Measurements from ENCODE around the gene NUDT15. TPM values are rescaled to one million over a fixed set of nuclear protein-coding genes. Genes with fewer than 3 reads are reported as not detected.

The NUDT15 gene
- polyA plus RNA-seq, 1 donor from 2014 or later = 23.0 TPM

- Histone ChIP-seq H3K9me2 (ENCODE audit: insufficient read depth, low read length) (no peaks in the 10 kb centered on the region), H3F3A (ENCODE audit: insufficient read depth, low read length, poor library complexity, severe bottlenecking) (no peaks in the 10 kb centered on the region), H3K79me2 (replicated peaks; ENCODE audit: insufficient read depth, low read length) (peaks cover 64% of the 10 kb centered on the region), H3K27ac (ENCODE audit: low read length) (no peak overlapping the region), H3K27me3 (ENCODE audit: insufficient read depth, low read depth, low read length) (no peaks in the 10 kb centered on the region), H4K20me1 (ENCODE audit: insufficient read depth) (no peaks in the 10 kb centered on the region), H3K4me2 (ENCODE audit: low read length) (no peak overlapping the region), H3K9ac (ENCODE audit: low read length) (no peak overlapping the region), H3K9me3 (ENCODE audit: low read length) (no peaks in the 10 kb centered on the region), H3K36me3 (ENCODE audit: insufficient read depth, low read length) (no peaks in the 10 kb centered on the region), H3K4me3 (ENCODE audit: low read length) (no peak overlapping the region), H2AFZ (ENCODE audit: low read depth, low read length) (no peak overlapping the region)
- TF ChIP-seq EZH2 (IDR thresholded peaks at IDR 0.05; ENCODE audit: borderline replicate concordance, insufficient read depth, low read length, poor library complexity, severe bottlenecking) = no peak
- TF ChIP-seq REST (IDR thresholded peaks at IDR 0.05; ENCODE audit: borderline replicate concordance) = no peak
- TF ChIP-seq TAF1 (IDR thresholded peaks at IDR 0.05; ENCODE audit: low read depth) = no peak
- TF ChIP-seq MXI1 (conservative IDR thresholded peaks at IDR 0.05; ENCODE audit: poor library complexity, severe bottlenecking) = no peak
Observed at GRCh38 chr13:47997384-47997783, 40.1 kb upstream of the NUDT15 start.

- peaks cover 54% of the 10 kb centered on the region for H3K79me2 ChIP-seq (replicated peaks; ENCODE audit: insufficient read depth, low read length)
- peak overlapping the region; percentile 98 for H3K4me3 ChIP-seq (ENCODE audit: low read length)
- no peaks in the 10 kb centered on the region for H3K36me3 ChIP-seq (ENCODE audit: insufficient read depth, low read length)
- no peaks in the 10 kb centered on the region for H3K27me3 ChIP-seq (ENCODE audit: insufficient read depth, low read depth, low read length)
- H3K9me3 ChIP-seq (ENCODE audit: low read length) = no peaks in the 10 kb centered on the region
- TF ChIP-seq RAD21 (conservative IDR thresholded peaks at IDR 0.05) (no peak), MXI1 (conservative IDR thresholded peaks at IDR 0.05; ENCODE audit: poor library complexity, severe bottlenecking) (no peak), TAF1 (IDR thresholded peaks at IDR 0.05; ENCODE audit: low read depth) (no peak), EP300 (conservative IDR thresholded peaks at IDR 0.05; ENCODE audit: poor library complexity, severe bottlenecking) (no peak), SMC3 (conservative IDR thresholded peaks at IDR 0.05; ENCODE audit: poor library complexity) (no peak), REST (IDR thresholded peaks at IDR 0.05; ENCODE audit: borderline replicate concordance) (no peak), CTCF (IDR thresholded peaks at IDR 0.05; ENCODE audit: poor library complexity, severe bottlenecking) (no peak), POLR2AphosphoS5 (IDR thresholded peaks at IDR 0.05) (no peak), EZH2 (IDR thresholded peaks at IDR 0.05; ENCODE audit: borderline replicate concordance, insufficient read depth, low read length, poor library complexity, severe bottlenecking) (no peak)
- peak overlapping the region; percentile 94 for H3K4me2 ChIP-seq (ENCODE audit: low read length)
- H4K20me1 ChIP-seq (ENCODE audit: insufficient read depth) = no peaks in the 10 kb centered on the region
- H3K9ac ChIP-seq (ENCODE audit: low read length) = peak overlapping the region; percentile 88
- H3K27ac ChIP-seq (ENCODE audit: low read length) = no peak overlapping the region
- H3K9me2 ChIP-seq (ENCODE audit: insufficient read depth, low read length) = no peaks in the 10 kb centered on the region
- no peak overlapping the region for H2AFZ ChIP-seq (ENCODE audit: low read depth, low read length)
- no peaks in the 10 kb centered on the region for H3F3A ChIP-seq (ENCODE audit: insufficient read depth, low read length, poor library complexity, severe bottlenecking)
Observed at GRCh38 chr13:47999973-48000372, 37.6 kb upstream of the NUDT15 start.
